HCT116 (cell line): ENCODE measurements around the gene SYNJ1. TPM values are rescaled to one million over a fixed set of nuclear protein-coding genes. Genes with fewer than 3 reads are reported as not detected.

Experiments used
- ATAC-seq: fragments of 200-7000 bp; cut with Tn5 transposase; 2 replicates; pipeline ENCODE4 v1.9.1; 2020; ENCODE audit warnings: mild to moderate bottlenecking, moderate library complexity
- BruUV-seq: library from RNA; stranded (reverse); fragments of 400-500 nt; replicated peaks from 2 replicates; lab custom pipeline; 2021; lab: Mats Ljungman, UMichigan
- CTCF ChIA-PET: fragments of 300-600 bp; sonication (Branson Sonifier 250); formaldehyde crosslinking; loops from one replicate; lab custom pipeline; 2021; ENCODE audit warnings: antibody characterized with exemption; lab: Charles Lee
- POLR2A ChIA-PET: fragments of 300-600, 350-600 bp; sonication (Branson Sonifier 250); formaldehyde crosslinking; loops from one replicate; lab custom pipeline; 2021; ENCODE audit warnings: antibody characterized with exemption; lab: Charles Lee
- RAD21 ChIA-PET, 2 experiments: fragments of 300-600 bp; sonication (Branson Sonifier 250); formaldehyde crosslinking; loops; one replicate each; lab custom pipeline; 2023; ENCODE audit warnings: low total read pairs in 2 of 2; ENCODE audit not compliant: uncharacterized antibody in 2 of 2, unreplicated experiment in 2 of 2, low non-redundant PET in 1 of 2; lab: Charles Lee
- DNase-seq: peaks from one replicate; pipeline ENCODE4 v3.0.0-alpha.2; 2010; ENCODE audit warnings: low read depth, low spot score
- H2AFZ ChIP-seq: fragments of 200-600 bp; shearing (Covaris generic), sonication (generic); 2 replicates; pipeline ENCODE4 v1.6.1; 2017; ENCODE audit warnings: low read depth, mixed run types, mixed read lengths, antibody characterized with exemption, low read length; ENCODE audit not compliant: poor library complexity, severe bottlenecking
- H3K27ac ChIP-seq: 2 replicates; pipeline ENCODE4 v1.5.1; 2012; ENCODE audit warnings: low read depth, low read length
- H3K27me3 ChIP-seq: fragments of 200-600 bp; sonication (generic); 2 replicates; pipeline ENCODE4 v1.6.1; 2016; ENCODE audit warnings: mixed run types, low read length, mixed read lengths; ENCODE audit not compliant: insufficient read depth
- H3K36me3 ChIP-seq, 2 experiments: fragments of 200-500 bp in 1 of 2; fragments of 200-600 bp in 1 of 2; sonication (Bioruptor generic) in 1 of 2; sonication (generic) in 1 of 2; 2 replicates each; pipeline versions ENCODE4 v1.5.1 to v1.6.1; 2014 to 2016; ENCODE audit warnings: low read length in 2 of 2, inconsistent platforms in 1 of 2, mixed read lengths in 1 of 2, mixed run types in 1 of 2; ENCODE audit not compliant: insufficient read depth in 2 of 2, control insufficient read depth in 1 of 2
- H3K4me1 ChIP-seq, 2 experiments: fragments of 200-600 bp in 1 of 2; sonication (generic) in 1 of 2; 2 replicates each; pipeline versions ENCODE4 v1.5.1 to v1.6.1; 2012 to 2017; ENCODE audit warnings: low read length in 2 of 2, inconsistent platforms in 1 of 2, mild to moderate bottlenecking in 1 of 2, mixed read lengths in 1 of 2, mixed run types in 1 of 2, moderate library complexity in 1 of 2; ENCODE audit not compliant: insufficient read depth in 2 of 2, control insufficient read depth in 1 of 2
- H3K4me2 ChIP-seq: fragments of 200-600 bp; sonication (generic); 2 replicates; pipeline ENCODE4 v1.6.1; 2017; ENCODE audit warnings: mixed run types, low read length, mixed read lengths
- H3K4me3 ChIP-seq, 2 experiments: fragments of 200-600 bp in 1 of 2; sonication (generic) in 1 of 2; replicated peaks in 1 of 2; 2 replicates each; pipeline ENCODE4 v1.5.1; 2011 to 2016; ENCODE audit warnings: low read length in 2 of 2, control low read depth in 1 of 2, low read depth in 1 of 2, mild to moderate bottlenecking in 1 of 2, mixed read lengths in 1 of 2, mixed run types in 1 of 2
- H3K79me2 ChIP-seq: fragments of 200-600 bp; sonication (generic); 2 replicates; pipeline ENCODE4 v1.6.1; 2017; ENCODE audit warnings: mild to moderate bottlenecking, mixed run types, low read length, moderate library complexity, mixed read lengths; ENCODE audit not compliant: insufficient read depth
- H3K9ac ChIP-seq: fragments of 200-600 bp; sonication (generic); 2 replicates; pipeline ENCODE4 v1.6.1; 2016; ENCODE audit warnings: low read length, mixed read lengths
- H3K9me2 ChIP-seq: fragments of 200-600 bp; sonication (generic), shearing (Covaris generic); 2 replicates; pipeline ENCODE4 v1.6.1; 2017; ENCODE audit warnings: mixed run types, mild to moderate bottlenecking, moderate library complexity; ENCODE audit not compliant: insufficient read depth
- H3K9me3 ChIP-seq, 2 experiments: fragments of 200-500 bp in 1 of 2; fragments of 200-600 bp in 1 of 2; sonication (Bioruptor generic) in 1 of 2; sonication (generic) in 1 of 2; 2 replicates each; pipeline ENCODE4 v1.6.1; 2014 to 2017; ENCODE audit warnings: low read length in 2 of 2, mixed read lengths in 2 of 2, inconsistent platforms in 1 of 2, low read depth in 1 of 2, mild to moderate bottlenecking in 1 of 2, mixed run types in 1 of 2, moderate library complexity in 1 of 2; ENCODE audit not compliant: control insufficient read depth in 1 of 2, insufficient read depth in 1 of 2
- H4K20me1 ChIP-seq: fragments of 200-600 bp; sonication (generic), shearing (Covaris generic); 2 replicates; pipeline ENCODE4 v1.6.1; 2017; ENCODE audit warnings: mixed run types, mild to moderate bottlenecking, moderate library complexity; ENCODE audit not compliant: insufficient read depth
- ATF3 ChIP-seq: IDR thresholded peaks from 2 replicates; pipeline ENCODE4 v1.6.1; 2012
- CBX3 ChIP-seq: IDR thresholded peaks from 2 replicates; pipeline ENCODE4 v1.6.1; 2012; ENCODE audit warnings: low read depth
- ELF1 ChIP-seq: IDR thresholded peaks from 2 replicates; pipeline ENCODE4 v1.6.1; 2012; ENCODE audit warnings: low read depth, borderline replicate concordance
- EZH2 ChIP-seq: fragments of 200-600 bp; sonication (generic); IDR thresholded peaks from 2 replicates; pipeline ENCODE4 v1.6.1; 2017; ENCODE audit warnings: antibody characterized with exemption, mixed run types
- EZH2phosphoT487 ChIP-seq: fragments of 200-600 bp; IDR thresholded peaks from 2 replicates; pipeline ENCODE4 v1.6.1; 2018; ENCODE audit warnings: antibody characterized with exemption, borderline replicate concordance
- FOSL1 ChIP-seq: IDR thresholded peaks from 2 replicates; pipeline ENCODE4 v1.6.1; 2012; ENCODE audit warnings: low read depth
- POLR2AphosphoS5 ChIP-seq: IDR thresholded peaks from 2 replicates; pipeline ENCODE4 v1.6.1; 2011; ENCODE audit warnings: mild to moderate bottlenecking, low read depth, low read length, moderate library complexity
- RAD21 ChIP-seq: IDR thresholded peaks from 2 replicates; pipeline ENCODE4 v1.6.1; 2012; ENCODE audit warnings: low read depth, mild to moderate bottlenecking
- REST ChIP-seq: IDR thresholded peaks from 2 replicates; pipeline ENCODE4 v1.6.1; 2012; ENCODE audit warnings: low read depth
- SIN3A ChIP-seq: IDR thresholded peaks from 2 replicates; pipeline ENCODE4 v1.6.1; 2012; ENCODE audit warnings: low read depth
- SP1 ChIP-seq: IDR thresholded peaks from 2 replicates; pipeline ENCODE4 v1.6.1; 2012; ENCODE audit warnings: low read depth
- SRF ChIP-seq: IDR thresholded peaks from 2 replicates; pipeline ENCODE4 v1.6.1; 2012; ENCODE audit warnings: low read depth
- TCF7L2 ChIP-seq: IDR thresholded peaks from 2 replicates; pipeline ENCODE4 v1.7.0; 2011; ENCODE audit warnings: borderline replicate concordance, inconsistent platforms; ENCODE audit not compliant: insufficient read depth, insufficient read length; ENCODE audit errors: extremely low read depth
- YY1 ChIP-seq: IDR thresholded peaks from 2 replicates; pipeline ENCODE4 v1.6.1; 2011; ENCODE audit warnings: low read length, low read depth, moderate library complexity, mild to moderate bottlenecking; ENCODE audit not compliant: insufficient replicate concordance; ENCODE audit errors: extremely low read depth
- ZBTB33 ChIP-seq: IDR thresholded peaks from 2 replicates; pipeline ENCODE4 v1.6.1; 2011; ENCODE audit warnings: mild to moderate bottlenecking, low read length, moderate library complexity; ENCODE audit not compliant: insufficient replicate concordance; ENCODE audit errors: extremely low read depth
- ZNF274 ChIP-seq: fragments of 200-500 bp; sonication (Bioruptor generic); IDR thresholded peaks from 2 replicates; pipeline ENCODE4 v1.6.1; 2014; ENCODE audit warnings: mild to moderate bottlenecking, low read depth, low read length, inconsistent platforms
- intact Hi-C: fragments of 100-400 bp; cut with micrococcal nuclease; formaldehyde crosslinking; loops from 2 replicates; pipeline ENCODE4 v1.10.0; 2022
- total RNA-seq: library from RNA; stranded (reverse); gene quantifications from one replicate; pipeline ENCODE4 v1.2.1, GENCODE V29; 2021; ENCODE audit not compliant: unreplicated experiment
- TF ChIP-seq, protein P1 (sequence below): IDR thresholded peaks from 2 replicates; pipeline ENCODE4 v1.6.1; 2012

SYNJ1 gene
- total RNA-seq, 1 experiment from 2014 or later: 7.2 TPM

- H3K27ac ChIP-seq: no peak overlapping the region
- no peaks in the 10 kb centered on the region for H3K27me3 ChIP-seq
- H3K9ac ChIP-seq: no peak overlapping the region
- no peaks in the 10 kb centered on the region for H3K9me2 ChIP-seq
- no peak for DNase-seq
- ATAC-seq: no peak
- POLR2A ChIA-PET: no interaction called here
- H3K4me2 ChIP-seq: no peak overlapping the region
- no peak overlapping the region for H3K4me3 ChIP-seq
- no peaks in the 10 kb centered on the region for H3K4me1 ChIP-seq
- RAD21 ChIA-PET: no interaction called here
- CTCF ChIA-PET: interaction anchor here (0.7 kb wide), 2 partner anchors 270 to 274 kb away, joined by 3 read pairs; no protein-coding TSS in a partner anchor
- no peaks in the 10 kb centered on the region for H3K9me3 ChIP-seq
- TF ChIP-seq SP1 (no peak), TCF7L2 (no peak), SIN3A (no peak), EZH2phosphoT487 (no peak), REST (no peak), FOSL1 (no peak), SRF (no peak), YY1 (no peak), CBX3 (no peak), ZNF274 (no peak), POLR2AphosphoS5 (no peak), RAD21 (no peak), ELF1 (no peak), ZBTB33 (no peak), ATF3 (no peak), EZH2 (no peak)
- TF ChIP-seq, protein P1, sequence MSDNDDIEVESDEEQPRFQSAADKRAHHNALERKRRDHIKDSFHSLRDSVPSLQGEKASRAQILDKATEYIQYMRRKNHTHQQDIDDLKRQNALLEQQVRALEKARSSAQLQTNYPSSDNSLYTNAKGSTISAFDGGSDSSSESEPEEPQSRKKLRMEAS: no peak
- H2AFZ ChIP-seq: no peak overlapping the region
- H3K79me2 ChIP-seq: no peaks in the 10 kb centered on the region
- no peaks in the 10 kb centered on the region for H3K36me3 ChIP-seq
- BruUV-seq: no TSS peak
- no peaks in the 10 kb centered on the region for H4K20me1 ChIP-seq
- intact Hi-C loops: no loop called here
Observed at GRCh38 chr21:32641710-32642698, 85.8 kb downstream of the SYNJ1 start.
